ENCODE results near the gene UQCRHL.
A peak's percentile ranks its signal among the peaks of the same experiment; 100 is the strongest.

Gene UQCRHL

DNA sequence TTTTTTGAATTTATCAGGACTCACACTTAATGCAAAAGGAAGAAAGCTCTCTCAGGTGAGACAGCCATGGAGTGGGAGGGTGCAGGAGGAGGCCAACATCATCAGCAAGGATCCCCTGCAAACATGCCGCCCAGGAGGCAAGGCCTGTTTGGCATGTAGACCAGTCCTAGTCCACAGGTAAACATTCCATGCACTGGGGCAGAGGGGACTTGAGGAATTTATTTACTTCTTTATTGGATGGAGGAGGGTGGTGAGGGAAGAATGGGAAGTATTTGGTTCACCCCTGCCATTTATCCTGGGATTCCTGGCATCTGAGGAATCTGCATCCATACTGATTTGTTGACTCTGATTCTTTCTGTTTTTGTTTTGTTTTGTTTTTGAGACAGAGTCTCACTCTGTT is 1.5 kb upstream of the UQCRHL start:
- no peak for TF ChIP-seq EP300 (IDR thresholded peaks at IDR 0.05; ENCODE audit: borderline replicate concordance)
- TF ChIP-seq TEAD4 (IDR thresholded peaks at IDR 0.05): no peak
- no peak for TF ChIP-seq CEBPB (IDR thresholded peaks at IDR 0.05)
- no peak for TF ChIP-seq YY1 (IDR thresholded peaks at IDR 0.05; ENCODE audit: low read depth)
- TF ChIP-seq NFIC (IDR thresholded peaks at IDR 0.05): no peak
- no peak for TF ChIP-seq CREB1 (IDR thresholded peaks at IDR 0.05; ENCODE audit: low read depth)
- TF ChIP-seq TAF1 (IDR thresholded peaks at IDR 0.05; ENCODE audit: low read depth): no peak
- TF ChIP-seq, protein P1, sequence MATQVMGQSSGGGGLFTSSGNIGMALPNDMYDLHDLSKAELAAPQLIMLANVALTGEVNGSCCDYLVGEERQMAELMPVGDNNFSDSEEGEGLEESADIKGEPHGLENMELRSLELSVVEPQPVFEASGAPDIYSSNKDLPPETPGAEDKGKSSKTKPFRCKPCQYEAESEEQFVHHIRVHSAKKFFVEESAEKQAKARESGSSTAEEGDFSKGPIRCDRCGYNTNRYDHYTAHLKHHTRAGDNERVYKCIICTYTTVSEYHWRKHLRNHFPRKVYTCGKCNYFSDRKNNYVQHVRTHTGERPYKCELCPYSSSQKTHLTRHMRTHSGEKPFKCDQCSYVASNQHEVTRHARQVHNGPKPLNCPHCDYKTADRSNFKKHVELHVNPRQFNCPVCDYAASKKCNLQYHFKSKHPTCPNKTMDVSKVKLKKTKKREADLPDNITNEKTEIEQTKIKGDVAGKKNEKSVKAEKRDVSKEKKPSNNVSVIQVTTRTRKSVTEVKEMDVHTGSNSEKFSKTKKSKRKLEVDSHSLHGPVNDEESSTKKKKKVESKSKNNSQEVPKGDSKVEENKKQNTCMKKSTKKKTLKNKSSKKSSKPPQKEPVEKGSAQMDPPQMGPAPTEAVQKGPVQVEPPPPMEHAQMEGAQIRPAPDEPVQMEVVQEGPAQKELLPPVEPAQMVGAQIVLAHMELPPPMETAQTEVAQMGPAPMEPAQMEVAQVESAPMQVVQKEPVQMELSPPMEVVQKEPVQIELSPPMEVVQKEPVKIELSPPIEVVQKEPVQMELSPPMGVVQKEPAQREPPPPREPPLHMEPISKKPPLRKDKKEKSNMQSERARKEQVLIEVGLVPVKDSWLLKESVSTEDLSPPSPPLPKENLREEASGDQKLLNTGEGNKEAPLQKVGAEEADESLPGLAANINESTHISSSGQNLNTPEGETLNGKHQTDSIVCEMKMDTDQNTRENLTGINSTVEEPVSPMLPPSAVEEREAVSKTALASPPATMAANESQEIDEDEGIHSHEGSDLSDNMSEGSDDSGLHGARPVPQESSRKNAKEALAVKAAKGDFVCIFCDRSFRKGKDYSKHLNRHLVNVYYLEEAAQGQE (IDR thresholded peaks at IDR 0.05; ENCODE audit: low read depth): no peak
- TF ChIP-seq FOXM1 (IDR thresholded peaks at IDR 0.05; ENCODE audit: borderline replicate concordance, low read depth): no peak
- TF ChIP-seq TCF12 (IDR thresholded peaks at IDR 0.05; ENCODE audit: low read depth): no peak
- TF ChIP-seq, protein P2, sequence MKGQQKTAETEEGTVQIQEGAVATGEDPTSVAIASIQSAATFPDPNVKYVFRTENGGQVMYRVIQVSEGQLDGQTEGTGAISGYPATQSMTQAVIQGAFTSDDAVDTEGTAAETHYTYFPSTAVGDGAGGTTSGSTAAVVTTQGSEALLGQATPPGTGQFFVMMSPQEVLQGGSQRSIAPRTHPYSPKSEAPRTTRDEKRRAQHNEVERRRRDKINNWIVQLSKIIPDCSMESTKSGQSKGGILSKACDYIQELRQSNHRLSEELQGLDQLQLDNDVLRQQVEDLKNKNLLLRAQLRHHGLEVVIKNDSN (IDR thresholded peaks at IDR 0.05): no peak
- TF ChIP-seq, protein P3, sequence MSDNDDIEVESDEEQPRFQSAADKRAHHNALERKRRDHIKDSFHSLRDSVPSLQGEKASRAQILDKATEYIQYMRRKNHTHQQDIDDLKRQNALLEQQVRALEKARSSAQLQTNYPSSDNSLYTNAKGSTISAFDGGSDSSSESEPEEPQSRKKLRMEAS (IDR thresholded peaks at IDR 0.05): no peak
- TF ChIP-seq EGR1 (IDR thresholded peaks at IDR 0.05): no peak
- TF ChIP-seq ZBTB7A (IDR thresholded peaks at IDR 0.05; ENCODE audit: low read depth): no peak
- TF ChIP-seq RAD21 (IDR thresholded peaks at IDR 0.05; ENCODE audit: low read depth): no peak

DNA sequence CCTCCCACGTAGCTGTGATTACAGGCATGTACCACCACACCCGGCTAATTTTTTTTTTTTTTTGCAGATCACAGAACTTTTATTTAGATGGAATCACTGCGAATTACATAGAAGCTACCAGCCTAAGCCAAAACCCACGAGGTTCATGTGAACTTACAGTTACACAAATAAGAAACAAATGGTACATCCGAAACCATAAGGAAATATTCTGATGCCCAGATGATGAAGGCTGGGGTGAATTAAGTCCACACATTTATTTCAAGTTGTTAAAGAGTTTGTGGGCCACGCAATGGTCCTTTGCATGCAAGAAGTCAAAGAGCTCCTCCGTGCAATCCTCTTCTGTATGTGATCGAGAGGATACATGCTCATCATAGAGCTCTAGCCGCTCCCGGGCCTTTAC is 328 bp downstream of the UQCRHL start:
- TF ChIP-seq NFIC (IDR thresholded peaks at IDR 0.05): no peak
- TF ChIP-seq TAF1 (IDR thresholded peaks at IDR 0.05; ENCODE audit: low read depth): no peak
- TF ChIP-seq FOXM1 (IDR thresholded peaks at IDR 0.05; ENCODE audit: borderline replicate concordance, low read depth): no peak
- no peak for TF ChIP-seq TEAD4 (IDR thresholded peaks at IDR 0.05)
- TF ChIP-seq, protein P3 (IDR thresholded peaks at IDR 0.05): no peak
- TF ChIP-seq YY1 (IDR thresholded peaks at IDR 0.05; ENCODE audit: low read depth): no peak
- TF ChIP-seq, protein P1 (IDR thresholded peaks at IDR 0.05; ENCODE audit: low read depth): no peak
- no peak for TF ChIP-seq EP300 (IDR thresholded peaks at IDR 0.05; ENCODE audit: borderline replicate concordance)
- no peak for TF ChIP-seq ZBTB7A (IDR thresholded peaks at IDR 0.05; ENCODE audit: low read depth)
- TF ChIP-seq RAD21 (IDR thresholded peaks at IDR 0.05; ENCODE audit: low read depth): no peak

DNA sequence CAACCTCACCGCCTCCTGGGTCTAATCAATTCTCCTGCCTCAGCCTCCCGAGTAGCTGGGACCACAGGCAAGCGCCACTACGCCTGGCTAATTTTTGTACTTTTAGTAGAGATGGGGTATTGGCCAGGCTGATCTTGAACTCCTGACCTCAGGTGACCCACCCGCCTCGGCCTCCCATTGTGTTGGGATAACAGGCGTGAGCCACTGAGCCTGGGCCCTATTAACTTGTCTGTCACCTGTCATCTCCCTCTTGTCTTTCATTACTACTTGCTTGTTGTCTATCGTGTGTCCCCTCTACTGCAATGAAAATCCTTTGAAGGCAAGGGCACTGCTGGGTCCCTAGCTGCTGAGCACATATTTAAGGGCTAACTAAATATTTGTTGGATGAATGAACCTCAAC is 3.4 kb downstream of the UQCRHL start:
- TF ChIP-seq, protein P1 (IDR thresholded peaks at IDR 0.05; ENCODE audit: low read depth): no peak
- no peak for TF ChIP-seq TEAD4 (IDR thresholded peaks at IDR 0.05)

DNA sequence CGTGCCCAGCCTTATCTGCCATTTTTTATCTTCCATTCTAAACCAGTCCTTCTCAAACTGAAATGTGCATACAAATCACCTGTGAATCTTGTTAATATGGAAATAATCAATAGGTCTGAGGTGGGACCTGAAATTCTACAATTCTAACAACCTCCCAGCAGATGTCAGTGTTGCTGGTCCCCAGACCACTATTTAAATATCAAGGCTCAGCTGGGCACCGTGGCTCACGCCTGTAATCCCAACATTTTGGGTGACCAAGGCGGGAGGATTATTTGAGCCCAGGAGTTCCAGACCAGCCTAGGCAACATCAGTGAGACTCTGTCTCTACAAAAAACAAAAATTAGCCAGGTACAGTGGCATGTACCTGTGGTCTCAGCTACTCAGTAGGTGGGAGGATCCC is 4.1 kb downstream of the UQCRHL start:
- TF ChIP-seq EP300 (IDR thresholded peaks at IDR 0.05; ENCODE audit: borderline replicate concordance) (no peak), YY1 (IDR thresholded peaks at IDR 0.05; ENCODE audit: low read depth) (no peak), EGR1 (IDR thresholded peaks at IDR 0.05) (no peak), TEAD4 (IDR thresholded peaks at IDR 0.05) (no peak), TCF12 (IDR thresholded peaks at IDR 0.05; ENCODE audit: low read depth) (no peak), ZBTB7A (IDR thresholded peaks at IDR 0.05; ENCODE audit: low read depth) (no peak), NFIC (IDR thresholded peaks at IDR 0.05) (no peak), RAD21 (IDR thresholded peaks at IDR 0.05; ENCODE audit: low read depth) (peak; percentile 59)
- TF ChIP-seq, protein P1 (IDR thresholded peaks at IDR 0.05; ENCODE audit: low read depth): no peak
